ENCODE data around the gene CREB3L1. TPM values are rescaled to one million over a fixed set of nuclear protein-coding genes. Genes with fewer than 3 reads are reported as not detected.

CREB3L1 gene
- total and polyA plus RNA-seq, 2 of the 13 experiments (the other 11 are each of a cell fraction or from before 2014, with no cell fraction given) = not detected

DNA sequence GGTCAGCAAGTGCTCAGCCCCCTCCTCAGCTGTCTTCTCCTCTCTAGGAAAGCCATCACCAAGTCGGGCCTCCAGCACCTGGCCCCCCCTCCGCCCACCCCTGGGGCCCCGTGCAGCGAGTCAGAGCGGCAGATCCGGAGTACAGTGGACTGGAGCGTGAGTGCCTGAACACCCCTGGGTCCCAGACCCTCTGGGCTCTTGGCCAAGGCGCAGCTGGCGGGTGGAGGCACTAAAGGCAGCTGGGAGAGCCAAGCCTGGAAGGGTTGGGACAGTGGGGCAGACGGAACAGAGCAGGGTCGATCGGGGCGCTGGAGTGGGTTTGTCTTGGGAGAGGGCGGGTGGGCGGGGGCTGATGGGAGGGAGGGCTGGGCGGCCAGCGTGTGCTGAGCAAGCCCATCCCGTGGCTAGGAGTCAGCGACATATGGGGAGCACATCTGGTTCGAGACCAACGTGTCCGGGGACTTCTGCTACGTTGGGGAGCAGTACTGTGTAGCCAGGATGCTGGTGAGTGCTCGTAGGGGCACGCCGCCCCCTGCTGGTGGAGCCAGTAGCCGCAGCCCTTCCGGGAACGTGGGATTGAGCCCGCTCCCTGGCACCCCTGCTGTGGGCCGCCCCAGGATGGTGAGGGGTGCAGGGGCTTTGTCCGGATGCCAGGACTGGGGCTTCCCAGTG is 89.9 kb downstream of the CREB3L1 start (continued):
- peak; percentile 35; the same call in 1 of the 2 replicates for TF ChIP-seq MYC (CRISPR knock-in tag; IDR thresholded peaks at IDR 0.05; ENCODE audit: borderline replicate concordance)
- peak; percentile 64; the same call in 1 of the 2 replicates for TF ChIP-seq NFKB2 (CRISPR knock-in tag; IDR thresholded peaks at IDR 0.05; ENCODE audit: borderline replicate concordance)
- TF ChIP-seq ZNF335 (CRISPR knock-in tag; IDR thresholded peaks at IDR 0.05) = peak; percentile 92
- peak; percentile 15 for TF ChIP-seq TEAD3 (CRISPR knock-in tag; optimal IDR thresholded peaks at IDR 0.05; ENCODE audit: borderline replicate concordance)
- no peak for TF ChIP-seq TAF1 (CRISPR knock-in tag; IDR thresholded peaks at IDR 0.05)
- TF ChIP-seq HHEX (CRISPR knock-in tag; IDR thresholded peaks at IDR 0.05) = no peak
- TF ChIP-seq RFX5 (IDR thresholded peaks at IDR 0.05; ENCODE audit: low read depth, low read length) = no peak

GRCh38 chr11:46367916-46368267 is 90.4 kb downstream of the CREB3L1 start:
- H3K27ac ChIP-seq (ENCODE audit: extremely low read length, insufficient read depth, low read length) = no peak overlapping the region
- FAIRE-seq (no peak), ATAC-seq (no peak), DNase-seq (ENCODE audit: low spot score) (no peak)
- CTCF ChIA-PET (ENCODE audit: low intra/inter-chr PET ratio, low total read pairs) = interaction anchor here (0.7 to 1.2 kb wide), 2 partner anchors 121 to 129 kb away, joined by 3 to 4 read pairs; no protein-coding TSS in a partner anchor
- no peak overlapping the region for H3K4me3 ChIP-seq (replicated peaks in 1 of 3; ENCODE audit: insufficient read depth in 1 of 3, low read depth in 2 of 3, low read length in 3 of 3)
- H3K9me3 ChIP-seq (ENCODE audit: low read length) = no peaks in the 10 kb centered on the region
- intact Hi-C loops (cut with micrococcal nuclease; ENCODE audit: unreplicated experiment) = no loop called here
- no peaks in the 10 kb centered on the region for H4K20me1 ChIP-seq (ENCODE audit: insufficient read depth, low read length)
- H3K36me3 ChIP-seq (replicated peaks in 1 of 2; ENCODE audit: control insufficient read depth in 1 of 2, insufficient read depth in 2 of 2, low read length in 2 of 2) = peaks cover 1 to 14% of the 10 kb centered on the region in 2 experiments; a peak in 2 of 5 replicates
- no peaks in the 10 kb centered on the region for H3K79me2 ChIP-seq (ENCODE audit: insufficient read depth, low read length)
- BruUV-seq (replicated peaks) = no TSS peak
- WGBS (ENCODE audit: low lambda C conversion rate) = no CpG with 5 or more reads among the region's 12 CpGs
- in situ Hi-C loops (cut with HindIII; ENCODE audit: extremely low pct_ligation_motif_present, low pct_unique_long_range_greater_than_20kb) = no loop called here
- no peaks in the 10 kb centered on the region for H3K27me3 ChIP-seq (ENCODE audit: control insufficient read depth in 1 of 2, insufficient read depth in 2 of 2, low read length in 2 of 2)
- POLR2A ChIA-PET = no interaction called here
- peaks cover 17% of the 10 kb centered on the region for H3K4me1 ChIP-seq (ENCODE audit: insufficient read depth, low read length)
- no peak overlapping the region for H3K9ac ChIP-seq (ENCODE audit: insufficient read depth, low read depth, low read length)
- H2AFZ ChIP-seq (ENCODE audit: low read length) = no peak overlapping the region
- no peak overlapping the region for H3K4me2 ChIP-seq (ENCODE audit: low read depth, low read length)
- TF ChIP-seq, protein P1, sequence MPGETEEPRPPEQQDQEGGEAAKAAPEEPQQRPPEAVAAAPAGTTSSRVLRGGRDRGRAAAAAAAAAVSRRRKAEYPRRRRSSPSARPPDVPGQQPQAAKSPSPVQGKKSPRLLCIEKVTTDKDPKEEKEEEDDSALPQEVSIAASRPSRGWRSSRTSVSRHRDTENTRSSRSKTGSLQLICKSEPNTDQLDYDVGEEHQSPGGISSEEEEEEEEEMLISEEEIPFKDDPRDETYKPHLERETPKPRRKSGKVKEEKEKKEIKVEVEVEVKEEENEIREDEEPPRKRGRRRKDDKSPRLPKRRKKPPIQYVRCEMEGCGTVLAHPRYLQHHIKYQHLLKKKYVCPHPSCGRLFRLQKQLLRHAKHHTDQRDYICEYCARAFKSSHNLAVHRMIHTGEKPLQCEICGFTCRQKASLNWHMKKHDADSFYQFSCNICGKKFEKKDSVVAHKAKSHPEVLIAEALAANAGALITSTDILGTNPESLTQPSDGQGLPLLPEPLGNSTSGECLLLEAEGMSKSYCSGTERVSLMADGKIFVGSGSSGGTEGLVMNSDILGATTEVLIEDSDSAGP (CRISPR knock-in tag; IDR thresholded peaks at IDR 0.05; ENCODE audit: borderline replicate concordance) = peak; percentile 40; the same call in 1 of the 2 replicates
- TF ChIP-seq, protein P2, sequence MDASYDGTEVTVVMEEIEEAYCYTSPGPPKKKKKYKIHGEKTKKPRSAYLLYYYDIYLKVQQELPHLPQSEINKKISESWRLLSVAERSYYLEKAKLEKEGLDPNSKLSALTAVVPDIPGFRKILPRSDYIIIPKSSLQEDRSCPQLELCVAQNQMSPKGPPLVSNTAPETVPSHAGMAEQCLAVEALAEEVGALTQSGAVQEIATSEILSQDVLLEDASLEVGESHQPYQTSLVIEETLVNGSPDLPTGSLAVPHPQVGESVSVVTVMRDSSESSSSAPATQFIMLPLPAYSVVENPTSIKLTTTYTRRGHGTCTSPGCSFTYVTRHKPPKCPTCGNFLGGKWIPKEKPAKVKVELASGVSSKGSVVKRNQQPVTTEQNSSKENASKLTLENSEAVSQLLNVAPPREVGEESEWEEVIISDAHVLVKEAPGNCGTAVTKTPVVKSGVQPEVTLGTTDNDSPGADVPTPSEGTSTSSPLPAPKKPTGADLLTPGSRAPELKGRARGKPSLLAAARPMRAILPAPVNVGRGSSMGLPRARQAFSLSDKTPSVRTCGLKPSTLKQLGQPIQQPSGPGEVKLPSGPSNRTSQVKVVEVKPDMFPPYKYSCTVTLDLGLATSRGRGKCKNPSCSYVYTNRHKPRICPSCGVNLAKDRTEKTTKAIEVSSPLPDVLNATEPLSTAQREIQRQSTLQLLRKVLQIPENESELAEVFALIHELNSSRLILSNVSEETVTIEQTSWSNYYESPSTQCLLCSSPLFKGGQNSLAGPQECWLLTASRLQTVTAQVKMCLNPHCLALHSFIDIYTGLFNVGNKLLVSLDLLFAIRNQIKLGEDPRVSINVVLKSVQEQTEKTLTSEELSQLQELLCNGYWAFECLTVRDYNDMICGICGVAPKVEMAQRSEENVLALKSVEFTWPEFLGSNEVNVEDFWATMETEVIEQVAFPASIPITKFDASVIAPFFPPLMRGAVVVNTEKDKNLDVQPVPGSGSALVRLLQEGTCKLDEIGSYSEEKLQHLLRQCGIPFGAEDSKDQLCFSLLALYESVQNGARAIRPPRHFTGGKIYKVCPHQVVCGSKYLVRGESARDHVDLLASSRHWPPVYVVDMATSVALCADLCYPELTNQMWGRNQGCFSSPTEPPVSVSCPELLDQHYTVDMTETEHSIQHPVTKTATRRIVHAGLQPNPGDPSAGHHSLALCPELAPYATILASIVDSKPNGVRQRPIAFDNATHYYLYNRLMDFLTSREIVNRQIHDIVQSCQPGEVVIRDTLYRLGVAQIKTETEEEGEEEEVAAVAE (CRISPR knock-in tag; IDR thresholded peaks at IDR 0.05; ENCODE audit: borderline replicate concordance) = no peak
- no peak for TF ChIP-seq ZNF317 (CRISPR knock-in tag; IDR thresholded peaks at IDR 0.05)
- TF ChIP-seq HMG20B (CRISPR knock-in tag; conservative IDR thresholded peaks at IDR 0.05) = no peak
- TF ChIP-seq SP1 (IDR thresholded peaks at IDR 0.05) = no peak
- no peak for TF ChIP-seq SP1 (CRISPR knock-in tag; IDR thresholded peaks at IDR 0.05)
- no peak for TF ChIP-seq ZBTB7A (CRISPR knock-in tag; IDR thresholded peaks at IDR 0.05)
- TF ChIP-seq ZFP36L1 (CRISPR knock-in tag; IDR thresholded peaks at IDR 0.05) = no peak
